Measurements from ENCODE around the gene RBM38.
A peak's percentile ranks its signal among the peaks of the same experiment; 100 is the strongest.

The RBM38 gene

GRCh38 chr20:57451795-57452661 is 60.8 kb downstream of the RBM38 start:
- H3K27me3 ChIP-seq (ENCODE audit: low read depth, low read length): peaks cover 30% of the 10 kb centered on the region
- H3K4me1 ChIP-seq (ENCODE audit: low read length): peaks cover 42% of the 10 kb centered on the region
- peak overlapping the region; percentile 91 for H2AFZ ChIP-seq (ENCODE audit: low read depth, low read length)
- H3K9me3 ChIP-seq (ENCODE audit: insufficient read depth, low read length): no peaks in the 10 kb centered on the region
- no peaks in the 10 kb centered on the region for H3K79me2 ChIP-seq (ENCODE audit: low read length)
- peak overlapping the region; percentile 85 for H3K4me2 ChIP-seq (ENCODE audit: low read length)
- no peaks in the 10 kb centered on the region for H4K20me1 ChIP-seq (ENCODE audit: insufficient read depth, low read length)
- no peaks in the 10 kb centered on the region for H3K36me3 ChIP-seq (replicated peaks; ENCODE audit: low read depth, low read length)
- peak overlapping the region; percentile 44 for H3K4me3 ChIP-seq (ENCODE audit: low read length)
- TF ChIP-seq, protein P1, sequence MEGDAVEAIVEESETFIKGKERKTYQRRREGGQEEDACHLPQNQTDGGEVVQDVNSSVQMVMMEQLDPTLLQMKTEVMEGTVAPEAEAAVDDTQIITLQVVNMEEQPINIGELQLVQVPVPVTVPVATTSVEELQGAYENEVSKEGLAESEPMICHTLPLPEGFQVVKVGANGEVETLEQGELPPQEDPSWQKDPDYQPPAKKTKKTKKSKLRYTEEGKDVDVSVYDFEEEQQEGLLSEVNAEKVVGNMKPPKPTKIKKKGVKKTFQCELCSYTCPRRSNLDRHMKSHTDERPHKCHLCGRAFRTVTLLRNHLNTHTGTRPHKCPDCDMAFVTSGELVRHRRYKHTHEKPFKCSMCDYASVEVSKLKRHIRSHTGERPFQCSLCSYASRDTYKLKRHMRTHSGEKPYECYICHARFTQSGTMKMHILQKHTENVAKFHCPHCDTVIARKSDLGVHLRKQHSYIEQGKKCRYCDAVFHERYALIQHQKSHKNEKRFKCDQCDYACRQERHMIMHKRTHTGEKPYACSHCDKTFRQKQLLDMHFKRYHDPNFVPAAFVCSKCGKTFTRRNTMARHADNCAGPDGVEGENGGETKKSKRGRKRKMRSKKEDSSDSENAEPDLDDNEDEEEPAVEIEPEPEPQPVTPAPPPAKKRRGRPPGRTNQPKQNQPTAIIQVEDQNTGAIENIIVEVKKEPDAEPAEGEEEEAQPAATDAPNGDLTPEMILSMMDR (IDR thresholded peaks at IDR 0.05; ENCODE audit: low read depth, low read length): no peak
- TF ChIP-seq EZH2phosphoT487 (IDR thresholded peaks at IDR 0.05; ENCODE audit: low read depth): no peak
- H3K9ac ChIP-seq (ENCODE audit: low read length): peak overlapping the region; percentile 26; the same call in 1 of the 2 replicates
- peak overlapping the region; percentile 35; the same call in 1 of the 2 replicates for H3K27ac ChIP-seq (ENCODE audit: low read length)

DNA sequence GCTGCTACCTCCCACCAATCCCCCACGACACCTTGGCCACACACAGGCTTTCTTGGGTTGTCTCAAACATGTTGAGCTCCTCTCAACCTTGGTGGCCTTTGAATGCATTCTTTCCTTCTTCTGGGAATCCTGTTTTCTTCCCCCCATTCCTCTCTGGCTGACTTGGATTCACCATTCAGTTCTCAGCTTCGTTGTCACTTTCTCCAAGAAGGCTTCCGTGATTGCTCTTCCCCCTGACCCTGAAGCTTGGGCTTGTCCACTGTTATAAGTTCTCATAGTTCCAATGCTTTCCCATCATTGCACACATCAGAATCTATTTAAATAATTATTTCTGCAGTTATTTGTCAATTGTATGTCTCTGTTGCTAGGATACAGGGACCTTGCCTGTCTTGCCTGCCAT is 64.2 kb downstream of the RBM38 start:
- H3K79me2 ChIP-seq (ENCODE audit: low read length): no peaks in the 10 kb centered on the region
- TF ChIP-seq EZH2phosphoT487 (IDR thresholded peaks at IDR 0.05; ENCODE audit: low read depth): no peak
- no peak overlapping the region for H2AFZ ChIP-seq (ENCODE audit: low read depth, low read length)
- H3K27ac ChIP-seq (ENCODE audit: low read length): no peak overlapping the region
- peaks cover 34% of the 10 kb centered on the region for H3K4me1 ChIP-seq (ENCODE audit: low read length)
- peaks cover 25% of the 10 kb centered on the region; the same call in 1 of the 2 replicates for H3K27me3 ChIP-seq (ENCODE audit: low read depth, low read length)
- peaks cover 3% of the 10 kb centered on the region for H3K36me3 ChIP-seq (replicated peaks; ENCODE audit: low read depth, low read length)
- no peak overlapping the region for H3K4me3 ChIP-seq (ENCODE audit: low read length)
- H3K4me2 ChIP-seq (ENCODE audit: low read length): no peak overlapping the region
- no peaks in the 10 kb centered on the region for H4K20me1 ChIP-seq (ENCODE audit: insufficient read depth, low read length)
- peaks cover 4% of the 10 kb centered on the region; the same call in 1 of the 2 replicates for H3K9me3 ChIP-seq (ENCODE audit: insufficient read depth, low read length)
- no peak overlapping the region for H3K9ac ChIP-seq (ENCODE audit: low read length)

- H3K4me2 ChIP-seq (ENCODE audit: low read length): no peak overlapping the region
- H3K27me3 ChIP-seq (ENCODE audit: low read depth, low read length): peaks cover 25% of the 10 kb centered on the region; the same call in 1 of the 2 replicates
- H3K4me3 ChIP-seq (ENCODE audit: low read length): no peak overlapping the region
- TF ChIP-seq EZH2phosphoT487 (IDR thresholded peaks at IDR 0.05; ENCODE audit: low read depth): no peak
- TF ChIP-seq, protein P1 (IDR thresholded peaks at IDR 0.05; ENCODE audit: low read depth, low read length): no peak
- H3K79me2 ChIP-seq (ENCODE audit: low read length): no peaks in the 10 kb centered on the region
- H2AFZ ChIP-seq (ENCODE audit: low read depth, low read length): no peak overlapping the region
- no peaks in the 10 kb centered on the region for H4K20me1 ChIP-seq (ENCODE audit: insufficient read depth, low read length)
- no peak overlapping the region for H3K9ac ChIP-seq (ENCODE audit: low read length)
- H3K4me1 ChIP-seq (ENCODE audit: low read length): peaks cover 26% of the 10 kb centered on the region
- no peak overlapping the region for H3K27ac ChIP-seq (ENCODE audit: low read length)
- peaks cover 4% of the 10 kb centered on the region; the same call in 1 of the 2 replicates for H3K9me3 ChIP-seq (ENCODE audit: insufficient read depth, low read length)
- H3K36me3 ChIP-seq (replicated peaks; ENCODE audit: low read depth, low read length): peaks cover 3% of the 10 kb centered on the region
These were observed 64.9 kb downstream of the RBM38 start for GRCh38 chr20:57456116-57456515.

- peaks cover 13% of the 10 kb centered on the region for H3K4me1 ChIP-seq (ENCODE audit: low read length)
- H3K27ac ChIP-seq (ENCODE audit: low read length): no peak overlapping the region
- H3K4me2 ChIP-seq (ENCODE audit: low read length): no peak overlapping the region
- no peaks in the 10 kb centered on the region for H3K79me2 ChIP-seq (ENCODE audit: low read length)
- no peak overlapping the region for H3K4me3 ChIP-seq (ENCODE audit: low read length)
- peaks cover 3% of the 10 kb centered on the region for H3K36me3 ChIP-seq (replicated peaks; ENCODE audit: low read depth, low read length)
- TF ChIP-seq EZH2phosphoT487 (IDR thresholded peaks at IDR 0.05; ENCODE audit: low read depth): no peak
- TF ChIP-seq, protein P1 (IDR thresholded peaks at IDR 0.05; ENCODE audit: low read depth, low read length): no peak
- peaks cover 25% of the 10 kb centered on the region for H3K27me3 ChIP-seq (ENCODE audit: low read depth, low read length)
- no peaks in the 10 kb centered on the region for H4K20me1 ChIP-seq (ENCODE audit: insufficient read depth, low read length)
- H2AFZ ChIP-seq (ENCODE audit: low read depth, low read length): no peak overlapping the region
- no peak overlapping the region for H3K9ac ChIP-seq (ENCODE audit: low read length)
- H3K9me3 ChIP-seq (ENCODE audit: insufficient read depth, low read length): peaks cover 4% of the 10 kb centered on the region; the same call in 1 of the 2 replicates
These were observed 66.3 kb downstream of the RBM38 start for GRCh38 chr20:57457243-57458095.
